ENCODE data around the gene ASIC4. TPM values are rescaled to one million over a fixed set of nuclear protein-coding genes. Genes with fewer than 3 reads are reported as not detected.

The ASIC4 gene
- total RNA-seq, 4 donors from 2014 or later: not detected

GRCh38 chr2:219491278-219491963 lies 22.9 kb upstream of the ASIC4 start:
- in situ Hi-C loops (cut with MboI; ENCODE audit: low pct_ligation_motif_present in 1 of 4, low pct_unique_long_range_greater_than_20kb in 1 of 4, low sequenced_read_pairs in 3 of 4): no loop called here
- WGBS, 2 donors (ENCODE audit: low coverage in 1 of 2): 85% methylated on average over 14 of the region's 14 CpGs; no CpG with 5 or more reads in 1 of the 2 donors
- peaks cover 48% of the 10 kb centered on the region for H3K27me3 ChIP-seq

GRCh38 chr2:219492575-219492974 lies 21.7 kb upstream of the ASIC4 start:
- Histone ChIP-seq H3K9me3 (no peaks in the 10 kb centered on the region), H3K4me3 (no peak overlapping the region), H3K27ac (no peak overlapping the region), H3K27me3 (peaks cover 50% of the 10 kb centered on the region), H3K36me3 (no peaks in the 10 kb centered on the region), H3K4me1 (peaks cover 12 to 24% (median 14%) of the 10 kb centered on the region in 4 donors)
- in situ Hi-C loops (cut with MboI; ENCODE audit: low pct_ligation_motif_present in 1 of 4, low pct_unique_long_range_greater_than_20kb in 1 of 4, low sequenced_read_pairs in 3 of 4): no loop called here
- intact Hi-C loops (cut with DNase I; ENCODE audit: low total_unique reads): no loop called here
- DNase-seq: no peak
- no peak for TF ChIP-seq POLR2AphosphoS5 (IDR thresholded peaks at IDR 0.05)
- no peak for TF ChIP-seq EP300 (IDR thresholded peaks at IDR 0.05; ENCODE audit: low read depth)
- TF ChIP-seq CTCF (IDR thresholded peaks at IDR 0.05): no peak
- TF ChIP-seq POLR2A (IDR thresholded peaks at IDR 0.05): no peak
- WGBS, 2 donors (ENCODE audit: low coverage in 1 of 2): 82% methylated on average over 10 of the region's 20 CpGs; no CpG with 5 or more reads in 1 of the 2 donors

More at GRCh38 chr2:219491278-219491963, 22.9 kb upstream of the ASIC4 start:
- intact Hi-C loops (cut with DNase I; ENCODE audit: low total_unique reads): no loop called here
- no peak for DNase-seq
- Histone ChIP-seq H3K4me3 (no peak overlapping the region), H3K27ac (no peak overlapping the region), H3K9me3 (no peaks in the 10 kb centered on the region), H3K36me3 (no peaks in the 10 kb centered on the region), H3K4me1 (peaks cover under 1 to 12% (median 6%) of the 10 kb centered on the region in 4 donors)
- TF ChIP-seq POLR2A (IDR thresholded peaks at IDR 0.05) (no peak), POLR2AphosphoS5 (IDR thresholded peaks at IDR 0.05) (no peak), EP300 (IDR thresholded peaks at IDR 0.05; ENCODE audit: low read depth) (no peak), CTCF (IDR thresholded peaks at IDR 0.05) (no peak)

- intact Hi-C loops (cut with DNase I; ENCODE audit: low total_unique reads) (no loop called here), in situ Hi-C loops (cut with MboI; ENCODE audit: low pct_ligation_motif_present in 1 of 4, low pct_unique_long_range_greater_than_20kb in 1 of 4, low sequenced_read_pairs in 3 of 4) (no loop called here)
- no peak overlapping the region for H3K27ac ChIP-seq
- H3K9me3 ChIP-seq: no peaks in the 10 kb centered on the region
- TF ChIP-seq POLR2A (IDR thresholded peaks at IDR 0.05): no peak
- no peak for TF ChIP-seq EP300 (IDR thresholded peaks at IDR 0.05; ENCODE audit: low read depth)
- TF ChIP-seq CTCF (IDR thresholded peaks at IDR 0.05): no peak
- TF ChIP-seq POLR2AphosphoS5 (IDR thresholded peaks at IDR 0.05): no peak
- H3K27me3 ChIP-seq: peaks cover 46% of the 10 kb centered on the region
- H3K4me1 ChIP-seq: peaks cover 12 to 25% (median 16%) of the 10 kb centered on the region in 4 donors
- H3K36me3 ChIP-seq: no peaks in the 10 kb centered on the region
- DNase-seq: no peak
- H3K4me3 ChIP-seq: no peak overlapping the region
- 91% methylated on average over 5 of the region's 5 CpGs for WGBS, 2 donors (ENCODE audit: low coverage in 1 of 2)
These were observed 21.2 kb upstream of the ASIC4 start for GRCh38 chr2:219493086-219493485.

- in situ Hi-C loops (cut with MboI; ENCODE audit: low pct_ligation_motif_present in 1 of 4, low pct_unique_long_range_greater_than_20kb in 1 of 4, low sequenced_read_pairs in 3 of 4): no loop called here
- WGBS, 2 donors (ENCODE audit: low coverage in 1 of 2): 13% methylated on average over 10 of the region's 10 CpGs; no CpG with 5 or more reads in 1 of the 2 donors
- H3K9me3 ChIP-seq: no peaks in the 10 kb centered on the region
- intact Hi-C loops (cut with DNase I; ENCODE audit: low total_unique reads): no loop called here
- no peak for TF ChIP-seq POLR2AphosphoS5 (IDR thresholded peaks at IDR 0.05)
- peak in 1 of 5 experiments; percentile 56 for TF ChIP-seq CTCF (IDR thresholded peaks at IDR 0.05)
- peaks cover 46% of the 10 kb centered on the region for H3K27me3 ChIP-seq
- H3K4me3 ChIP-seq: no peak overlapping the region
- DNase-seq: no peak
- H3K4me1 ChIP-seq: peaks cover 12 to 36% (median 25%) of the 10 kb centered on the region in 4 donors
- H3K36me3 ChIP-seq: no peaks in the 10 kb centered on the region
- peak overlapping the region in 3 of 4 donors; percentile 87 to 99 (median 97) for H3K27ac ChIP-seq
These were observed 19.2 kb upstream of the ASIC4 start for GRCh38 chr2:219494952-219495530.

All from transverse colon (tissue), 4 donors.